Duodenal mucosa (tissue), 2 donors: ENCODE results near the gene PSEN2.

Source experiments
- H3K27ac ChIP-seq: one replicate; pipeline ENCODE4 v1.7.0; 2013; ENCODE audit warnings: low read depth, low read length
- H3K27me3 ChIP-seq, 2 donors: one replicate each; pipeline ENCODE4 v1.7.0; 2013; ENCODE audit warnings: low read length in 2 of 2, control low read depth in 1 of 2; ENCODE audit not compliant: insufficient read depth in 2 of 2, control insufficient read depth in 1 of 2
- H3K36me3 ChIP-seq, 2 donors: one replicate each; pipeline ENCODE4 v1.7.0; 2013; ENCODE audit warnings: low read length in 2 of 2, control low read depth in 1 of 2; ENCODE audit not compliant: insufficient read depth in 2 of 2, control insufficient read depth in 1 of 2
- H3K4me1 ChIP-seq, 2 donors: one replicate each; pipeline ENCODE4 v1.7.0; 2013; ENCODE audit warnings: low read length in 2 of 2, control low read depth in 1 of 2; ENCODE audit not compliant: insufficient read depth in 2 of 2, control insufficient read depth in 1 of 2
- H3K4me3 ChIP-seq, 2 donors: one replicate each; pipeline ENCODE4 v1.7.0; 2013; ENCODE audit warnings: low read length in 2 of 2, low read depth in 1 of 2
- H3K9ac ChIP-seq, 2 donors: one replicate each; pipeline ENCODE4 v1.7.0; 2013; ENCODE audit warnings: low read length in 2 of 2, low read depth in 1 of 2
- H3K9me3 ChIP-seq, 2 donors: one replicate each; pipeline ENCODE4 v1.7.0; 2013; ENCODE audit warnings: low read length in 2 of 2, control low read depth in 1 of 2; ENCODE audit not compliant: control insufficient read depth in 1 of 2

Gene PSEN2

GRCh38 chr1:226892524-226892875, 22.1 kb downstream of the PSEN2 start:
- Histone ChIP-seq H3K4me3 (no peak overlapping the region), H3K27me3 (no peaks in the 10 kb centered on the region), H3K36me3 (peaks cover 27 to 69% of the 10 kb centered on the region in 2 donors), H3K9ac (no peak overlapping the region), H3K9me3 (no peaks in the 10 kb centered on the region), H3K27ac (no peak overlapping the region), H3K4me1 (no peaks in the 10 kb centered on the region)

DNA sequence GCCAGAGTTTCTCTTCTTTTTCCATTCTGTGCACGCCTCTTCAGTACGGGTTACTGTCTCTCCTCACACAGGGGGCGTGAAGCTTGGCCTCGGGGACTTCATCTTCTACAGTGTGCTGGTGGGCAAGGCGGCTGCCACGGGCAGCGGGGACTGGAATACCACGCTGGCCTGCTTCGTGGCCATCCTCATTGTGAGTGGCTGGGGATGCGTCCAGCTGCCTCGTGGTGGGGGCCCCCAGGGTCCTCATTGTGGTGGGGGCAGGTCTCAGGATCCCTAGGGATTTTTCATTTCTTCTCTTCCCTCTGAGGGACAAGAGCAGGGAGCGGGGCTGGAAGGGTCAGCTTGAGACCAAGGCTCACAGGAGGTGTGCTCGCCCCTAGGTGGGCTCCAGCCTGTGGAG, 23.5 kb downstream of the PSEN2 start:
- peaks cover 18 to 57% of the 10 kb centered on the region in 2 donors for H3K36me3 ChIP-seq

GRCh38 chr1:226894826-226895225, 24.4 kb downstream of the PSEN2 start:
- Histone ChIP-seq H3K27me3 (no peaks in the 10 kb centered on the region), H3K9ac (no peak overlapping the region), H3K4me1 (no peaks in the 10 kb centered on the region), H3K27ac (no peak overlapping the region), H3K9me3 (no peaks in the 10 kb centered on the region), H3K4me3 (no peak overlapping the region), H3K36me3 (peaks cover 24 to 59% of the 10 kb centered on the region in 2 donors)

More for the DNA sequence above, 23.5 kb downstream of the PSEN2 start:
- H3K9ac ChIP-seq, result no peak overlapping the region
- H3K9me3 ChIP-seq, result no peaks in the 10 kb centered on the region
- H3K27me3 ChIP-seq, result no peaks in the 10 kb centered on the region
- H3K4me1 ChIP-seq, result no peaks in the 10 kb centered on the region
- H3K27ac ChIP-seq, result no peak overlapping the region
- H3K4me3 ChIP-seq, result no peak overlapping the region

DNA sequence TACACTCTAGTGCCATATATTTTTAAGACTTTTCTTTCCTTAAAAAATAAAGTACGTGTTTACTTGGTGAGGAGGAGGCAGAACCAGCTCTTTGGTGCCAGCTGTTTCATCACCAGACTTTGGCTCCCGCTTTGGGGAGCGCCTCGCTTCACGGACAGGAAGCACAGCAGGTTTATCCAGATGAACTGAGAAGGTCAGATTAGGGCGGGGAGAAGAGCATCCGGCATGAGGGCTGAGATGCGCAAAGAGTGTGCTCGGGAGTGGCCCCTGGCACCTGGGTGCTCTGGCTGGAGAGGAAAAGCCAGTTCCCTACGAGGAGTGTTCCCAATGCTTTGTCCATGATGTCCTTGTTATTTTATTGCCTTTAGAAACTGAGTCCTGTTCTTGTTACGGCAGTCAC, 25.2 kb downstream of the PSEN2 start:
- Histone ChIP-seq H3K4me1 (no peaks in the 10 kb centered on the region), H3K36me3 (peaks cover 24 to 63% of the 10 kb centered on the region in 2 donors), H3K4me3 (no peak overlapping the region), H3K27me3 (no peaks in the 10 kb centered on the region), H3K9me3 (no peaks in the 10 kb centered on the region), H3K27ac (no peak overlapping the region), H3K9ac (no peak overlapping the region)

DNA sequence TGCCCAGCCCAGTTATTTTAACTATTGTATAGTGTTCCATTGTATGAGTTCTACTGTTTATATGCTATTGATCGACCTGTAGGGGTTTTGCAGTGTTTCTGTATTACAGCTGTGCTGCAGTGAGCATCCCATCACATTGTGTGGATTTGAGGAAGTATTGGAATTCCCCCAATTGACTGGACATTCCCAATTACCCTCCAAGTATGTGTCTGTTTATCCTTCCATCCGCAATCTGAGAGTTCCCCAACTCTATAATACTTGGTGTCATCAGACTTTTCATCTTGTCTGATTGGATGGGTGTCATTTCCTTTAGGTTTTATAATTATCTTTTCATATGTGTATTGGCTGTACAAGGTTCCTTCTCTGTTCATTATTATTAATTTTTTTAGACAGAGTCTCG, 27.8 kb downstream of the PSEN2 start:
- peaks cover 16 to 43% of the 10 kb centered on the region in 2 donors for H3K36me3 ChIP-seq
- no peak overlapping the region for H3K9ac ChIP-seq

GRCh38 chr1:226901421-226901820, 31.0 kb downstream of the PSEN2 start:
- Histone ChIP-seq H3K4me3 (no peak overlapping the region), H3K36me3 (peaks cover 9 to 19% of the 10 kb centered on the region in 2 donors), H3K9me3 (no peaks in the 10 kb centered on the region), H3K4me1 (no peaks in the 10 kb centered on the region), H3K9ac (no peak overlapping the region), H3K27me3 (no peaks in the 10 kb centered on the region), H3K27ac (no peak overlapping the region)

More for the DNA sequence above, 27.8 kb downstream of the PSEN2 start:
- Histone ChIP-seq H3K27me3 (no peaks in the 10 kb centered on the region), H3K4me3 (no peak overlapping the region), H3K9me3 (no peaks in the 10 kb centered on the region), H3K27ac (no peak overlapping the region), H3K4me1 (no peaks in the 10 kb centered on the region)

- Histone ChIP-seq H3K9me3 (no peaks in the 10 kb centered on the region), H3K27ac (no peak overlapping the region), H3K36me3 (peaks cover 9 to 13% of the 10 kb centered on the region in 2 donors), H3K27me3 (no peaks in the 10 kb centered on the region), H3K4me1 (no peaks in the 10 kb centered on the region), H3K4me3 (no peak overlapping the region), H3K9ac (no peak overlapping the region)
Measured at GRCh38 chr1:226902601-226903000, 32.2 kb downstream of the PSEN2 start.

GRCh38 chr1:226903819-226904716, 33.7 kb downstream of the PSEN2 start:
- no peaks in the 10 kb centered on the region for H3K4me1 ChIP-seq

GRCh38 chr1:226904772-226905171, 34.4 kb downstream of the PSEN2 start:
- peaks cover 4 to 6% of the 10 kb centered on the region in 2 donors for H3K36me3 ChIP-seq
- H3K4me3 ChIP-seq, result no peak overlapping the region
- no peaks in the 10 kb centered on the region for H3K4me1 ChIP-seq
- H3K9me3 ChIP-seq, result no peaks in the 10 kb centered on the region
- no peaks in the 10 kb centered on the region for H3K27me3 ChIP-seq
- no peak overlapping the region for H3K9ac ChIP-seq
- H3K27ac ChIP-seq, result no peak overlapping the region

More at GRCh38 chr1:226903819-226904716, 33.7 kb downstream of the PSEN2 start:
- Histone ChIP-seq H3K27me3 (no peaks in the 10 kb centered on the region), H3K9me3 (no peaks in the 10 kb centered on the region), H3K36me3 (peaks cover 9 to 13% of the 10 kb centered on the region in 2 donors), H3K9ac (no peak overlapping the region), H3K4me3 (no peak overlapping the region), H3K27ac (no peak overlapping the region)

GRCh38 chr1:226908419-226908818, 38.0 kb downstream of the PSEN2 start:
- no peaks in the 10 kb centered on the region for H3K27me3 ChIP-seq
- no peaks in the 10 kb centered on the region for H3K36me3 ChIP-seq
- no peak overlapping the region for H3K4me3 ChIP-seq
- H3K4me1 ChIP-seq, result peaks cover 0 to 4% of the 10 kb centered on the region in 2 donors
- H3K9ac ChIP-seq, result no peak overlapping the region
- H3K27ac ChIP-seq, result no peak overlapping the region
- no peaks in the 10 kb centered on the region for H3K9me3 ChIP-seq
